Stimulated activated CD8-positive, alpha-beta memory T cell treated with anti-CD3 and anti-CD28 coated beads, Interleukin-12 subunit alpha, Interleukin-12 subunit beta, amount 100 ng/mL, for 1 hour (primary cell): ENCODE data around the gene KNDC1.
"Not testable (repeated sequence)": the region's sequence is repeated elsewhere in the genome, so short reads cannot be mapped to it uniquely, and the experiment has no call there.

Source experiments
- DNase-seq: peaks from one replicate; pipeline ENCODE4 v3.0.0-alpha.2; 2020; ENCODE audit warnings: low read depth

KNDC1 gene

DNA sequence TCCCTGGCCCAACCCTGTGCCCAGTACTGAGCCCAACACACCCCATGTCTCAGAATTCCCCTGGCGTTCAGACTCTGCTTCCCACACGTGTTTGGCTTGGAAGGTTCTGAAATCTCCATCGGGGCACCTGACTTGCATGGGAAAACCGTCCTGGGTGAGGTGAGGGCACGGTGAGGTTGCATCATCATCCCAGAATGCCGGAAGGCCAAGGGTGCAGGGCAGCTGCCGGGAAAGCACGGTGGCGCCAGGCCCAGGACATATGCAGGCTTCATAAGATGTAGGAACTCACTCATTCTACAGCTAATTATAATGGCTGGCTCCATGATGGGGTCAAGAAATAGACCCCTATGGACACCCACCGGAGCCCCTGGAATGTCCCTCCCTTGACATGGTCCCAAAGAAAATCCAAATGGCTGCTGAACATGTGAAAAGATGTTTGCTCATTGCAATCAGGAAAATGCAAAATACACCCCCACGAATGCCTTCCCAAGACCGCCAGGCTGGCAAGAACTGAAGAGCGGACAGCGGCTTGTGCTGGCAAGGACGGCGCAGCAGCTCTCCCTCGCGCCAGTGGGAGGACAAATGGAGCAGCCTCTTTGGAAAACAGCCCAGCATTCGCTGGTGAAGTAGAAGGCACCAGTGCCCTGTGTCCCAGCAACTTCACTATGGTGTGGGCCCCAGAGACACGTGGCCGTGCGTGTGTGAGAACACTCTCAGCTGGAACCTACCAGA is 2.3 kb downstream of the KNDC1 start:
- DNase-seq = no peak

DNA sequence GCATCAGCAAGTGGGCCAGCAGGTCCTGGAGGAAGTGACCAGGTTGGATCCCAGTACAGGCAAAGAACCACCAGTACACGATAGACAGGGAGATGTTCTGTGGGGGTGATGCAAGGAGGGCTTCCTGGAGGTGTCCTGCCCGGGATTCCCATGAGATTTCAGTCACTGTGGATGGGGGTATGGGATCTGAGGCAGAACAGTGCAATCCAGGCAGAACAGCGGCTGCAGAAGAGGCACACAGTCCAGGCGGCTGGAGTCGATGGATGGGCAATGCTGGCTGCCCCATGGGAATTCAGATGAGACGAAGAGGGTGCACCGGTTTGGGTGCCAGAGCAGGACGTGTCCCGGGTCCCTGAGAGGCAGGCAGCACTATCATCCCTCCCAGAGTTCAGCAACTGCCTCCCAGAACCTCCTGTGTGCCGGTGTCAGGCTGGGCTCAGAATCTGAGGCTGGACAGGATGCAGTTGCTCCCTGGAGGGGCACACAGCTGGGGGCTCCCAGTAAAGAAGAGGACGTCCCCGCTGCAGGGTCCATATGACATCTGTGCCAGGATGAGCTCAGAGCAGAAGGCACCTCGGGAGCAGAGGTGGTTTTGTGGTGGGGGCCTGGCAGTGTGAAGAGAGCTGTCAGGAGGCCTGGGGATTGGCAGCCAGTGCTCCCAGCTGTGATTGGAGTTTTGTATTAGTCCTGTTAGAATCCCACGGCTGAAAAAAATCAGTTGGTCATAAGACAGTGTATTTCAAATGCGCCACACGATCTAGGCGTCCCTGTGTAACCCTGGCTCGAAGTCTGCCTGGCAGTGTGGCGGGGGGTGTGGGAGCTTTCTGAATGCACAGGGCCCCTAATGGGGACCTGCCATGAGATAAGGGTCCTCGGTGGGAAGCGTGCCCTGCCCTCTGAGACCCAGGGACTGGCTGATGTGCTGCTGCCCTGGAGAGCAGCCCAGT is 3.2 kb downstream of the KNDC1 start:
- no peak for DNase-seq

DNA sequence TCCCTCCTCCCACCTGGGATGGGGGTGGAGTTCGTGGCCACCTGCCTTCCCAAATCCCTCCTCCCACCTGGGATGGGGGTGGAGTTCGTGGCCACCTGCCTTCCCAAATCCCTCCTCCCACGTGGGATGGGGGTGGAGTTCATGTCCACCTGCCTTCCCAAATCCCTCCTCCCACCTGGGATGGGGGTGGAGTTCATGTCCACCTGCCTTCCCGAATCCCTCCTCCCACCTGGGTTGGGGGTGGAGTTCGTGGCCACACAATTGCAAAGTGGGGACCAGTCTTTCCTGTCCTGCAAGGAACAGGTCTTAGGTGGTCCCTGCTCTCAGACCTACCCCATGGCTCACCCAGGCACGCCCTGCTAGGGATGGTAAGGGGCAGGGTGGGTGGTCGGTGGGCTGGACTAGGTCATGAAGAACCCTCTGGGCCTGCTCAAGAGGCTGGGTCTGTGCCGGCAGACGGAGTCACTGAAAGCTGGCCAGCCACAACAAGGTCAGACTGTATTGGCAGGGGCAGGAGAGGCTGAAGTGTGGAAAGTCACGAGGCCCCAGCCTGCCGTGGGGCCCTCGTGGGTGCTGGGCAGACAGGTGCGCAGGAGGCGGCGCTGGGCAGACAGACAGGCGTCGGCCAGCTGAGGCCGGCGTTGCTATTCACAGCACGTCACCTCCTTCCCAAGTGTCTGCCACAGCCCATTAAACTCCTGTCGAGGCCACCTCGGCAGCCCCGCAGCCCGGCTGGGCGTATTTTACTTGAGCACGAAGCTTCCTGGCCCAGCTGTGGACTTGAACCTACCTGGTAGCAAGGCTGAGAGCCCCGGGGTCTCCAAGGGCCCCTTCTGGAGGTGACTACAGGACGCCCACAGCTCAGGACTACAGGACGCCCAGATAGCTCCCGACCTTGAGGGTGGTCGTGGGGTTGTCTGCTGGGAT is 4.1 kb downstream of the KNDC1 start:
- no peak for DNase-seq

DNA sequence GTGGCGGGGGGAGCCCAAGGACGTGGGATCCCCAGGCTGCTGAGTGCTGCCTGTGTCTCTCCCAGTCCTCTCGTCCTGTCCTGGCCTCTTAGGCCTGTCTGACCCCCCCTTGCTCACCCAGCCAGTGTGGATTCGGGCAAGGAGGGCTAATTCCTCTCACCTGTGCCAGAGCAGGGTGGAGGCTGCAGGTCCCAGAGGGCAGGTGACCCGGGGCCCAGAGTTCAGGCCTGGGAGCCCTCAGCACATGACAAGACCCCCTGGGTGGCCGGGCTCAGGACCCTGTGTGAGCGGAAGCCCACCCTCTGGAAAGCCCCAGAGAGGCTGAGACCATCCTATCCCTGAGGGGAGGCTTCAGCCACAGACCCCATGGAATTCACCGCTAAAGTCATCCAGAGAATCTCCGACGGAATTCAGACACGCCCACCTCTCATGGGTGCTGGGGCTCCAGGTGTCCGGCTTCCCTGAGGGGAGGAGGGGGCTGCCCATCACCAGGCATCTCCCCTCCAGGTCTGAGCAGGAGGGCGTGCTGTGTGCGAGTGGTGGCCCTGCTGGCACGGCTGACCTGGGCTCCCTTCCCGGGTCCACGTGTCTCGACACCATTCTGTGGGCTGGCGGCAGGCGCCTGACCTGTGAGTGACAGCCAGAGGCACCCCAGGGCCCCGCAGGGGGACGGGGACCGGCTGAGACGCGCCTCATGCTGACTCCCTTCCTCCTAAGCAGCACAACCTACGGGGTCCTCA is 5.0 kb downstream of the KNDC1 start:
- DNase-seq = no peak

DNA sequence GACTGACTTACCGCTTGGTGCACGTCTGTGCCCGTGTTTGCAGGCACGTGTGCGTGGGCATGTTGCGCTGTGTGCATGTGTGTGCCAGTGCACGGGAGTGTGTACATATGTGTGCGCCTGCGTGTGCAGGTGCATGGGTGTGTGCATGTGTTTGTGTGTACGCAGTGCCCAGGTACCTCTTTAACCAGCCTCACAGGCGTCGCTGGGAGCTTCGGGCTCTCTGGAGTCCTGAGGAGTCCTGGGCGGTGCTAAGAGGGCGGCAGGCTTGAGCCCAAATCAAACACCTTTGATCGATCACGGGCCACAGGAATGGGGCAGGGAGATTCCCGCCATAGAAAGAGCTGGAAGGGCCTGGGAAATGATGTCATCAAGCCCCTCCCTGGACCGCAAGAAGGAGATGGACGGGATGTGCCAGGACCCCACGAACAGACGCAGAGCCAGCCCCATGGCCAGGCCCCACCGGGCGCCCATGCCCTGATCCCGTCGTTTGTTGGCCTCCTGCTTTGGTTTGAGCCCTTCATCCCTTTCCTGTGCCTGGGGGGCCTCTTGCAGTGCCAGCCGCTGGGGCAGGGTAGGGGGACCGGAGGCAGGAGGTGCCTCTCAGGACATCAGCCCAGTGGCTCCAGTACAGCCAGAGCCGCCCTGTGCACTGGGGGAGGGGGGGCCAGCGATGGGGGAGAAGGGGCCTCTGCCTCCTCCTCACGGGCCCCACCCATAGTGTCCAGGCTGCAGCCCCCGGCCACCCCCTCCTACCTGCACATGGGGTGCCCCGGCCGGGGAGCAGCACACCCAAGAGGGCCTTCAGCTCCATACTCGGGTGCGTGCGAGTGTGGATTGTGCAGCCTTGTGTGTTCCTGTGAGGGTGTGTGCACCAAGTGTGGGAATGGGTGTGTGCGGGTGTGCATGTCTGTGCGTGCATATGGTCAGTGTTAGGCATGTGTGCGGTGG is 5.8 kb downstream of the KNDC1 start:
- no peak for DNase-seq

DNA sequence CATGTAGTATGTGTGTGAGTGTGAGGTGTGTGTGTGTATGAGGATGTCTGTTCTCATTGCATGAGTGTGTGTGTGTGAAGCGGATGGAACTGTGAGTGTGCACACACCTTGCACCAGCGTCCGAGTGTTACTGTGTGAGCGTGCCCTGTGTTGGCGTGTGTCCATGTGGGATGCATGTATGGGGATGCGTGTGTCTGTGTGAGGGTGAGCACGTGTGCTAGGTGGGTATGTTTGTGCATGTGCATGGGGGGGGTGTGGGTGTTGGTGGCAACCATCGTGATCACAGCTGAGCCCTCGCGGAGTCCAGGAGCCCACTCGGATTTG is 6.4 kb downstream of the KNDC1 start:
- DNase-seq = no peak

DNA sequence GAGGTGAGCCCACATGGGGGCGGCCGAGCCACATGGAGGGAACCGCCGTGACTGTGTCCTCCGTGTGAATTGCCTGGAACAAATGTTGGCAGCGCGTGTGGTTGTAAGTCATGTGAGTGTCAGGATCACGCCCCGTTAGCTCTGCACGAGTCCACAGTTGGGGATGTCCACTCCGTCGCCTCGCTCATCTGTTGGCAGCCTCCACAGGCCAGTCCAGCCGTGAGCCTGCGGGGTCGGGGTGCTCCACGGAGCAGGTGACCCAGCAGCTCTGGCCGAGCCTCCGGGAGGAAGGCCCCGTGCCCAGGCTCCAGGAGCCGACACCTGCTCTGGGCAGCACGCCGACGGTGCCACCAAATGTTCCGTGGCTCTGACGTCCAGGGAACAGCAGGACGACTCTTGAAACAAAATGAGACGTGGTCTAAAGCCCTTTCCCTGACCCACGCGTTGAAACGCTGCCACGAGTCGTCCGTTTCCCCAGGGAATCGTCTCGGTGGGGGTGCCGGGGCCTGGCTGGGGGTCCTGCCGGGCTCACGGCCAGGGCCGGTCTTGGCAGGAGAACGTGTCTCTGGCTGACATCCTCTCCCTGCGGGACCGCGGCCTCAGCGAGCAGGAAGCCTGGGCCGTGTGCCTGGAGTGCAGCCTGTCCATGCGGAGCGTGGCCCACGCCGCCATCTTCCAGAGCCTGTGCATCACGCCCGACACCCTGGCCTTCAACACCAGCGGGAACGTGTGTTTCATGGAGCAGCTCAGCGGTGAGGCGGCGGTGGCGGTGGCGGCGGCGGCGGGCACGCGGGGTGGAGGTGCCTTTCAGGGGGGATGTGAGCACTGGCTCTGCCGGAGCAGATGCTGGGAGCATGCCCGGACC is 7.0 kb downstream of the KNDC1 start:
- no peak for DNase-seq

DNA sequence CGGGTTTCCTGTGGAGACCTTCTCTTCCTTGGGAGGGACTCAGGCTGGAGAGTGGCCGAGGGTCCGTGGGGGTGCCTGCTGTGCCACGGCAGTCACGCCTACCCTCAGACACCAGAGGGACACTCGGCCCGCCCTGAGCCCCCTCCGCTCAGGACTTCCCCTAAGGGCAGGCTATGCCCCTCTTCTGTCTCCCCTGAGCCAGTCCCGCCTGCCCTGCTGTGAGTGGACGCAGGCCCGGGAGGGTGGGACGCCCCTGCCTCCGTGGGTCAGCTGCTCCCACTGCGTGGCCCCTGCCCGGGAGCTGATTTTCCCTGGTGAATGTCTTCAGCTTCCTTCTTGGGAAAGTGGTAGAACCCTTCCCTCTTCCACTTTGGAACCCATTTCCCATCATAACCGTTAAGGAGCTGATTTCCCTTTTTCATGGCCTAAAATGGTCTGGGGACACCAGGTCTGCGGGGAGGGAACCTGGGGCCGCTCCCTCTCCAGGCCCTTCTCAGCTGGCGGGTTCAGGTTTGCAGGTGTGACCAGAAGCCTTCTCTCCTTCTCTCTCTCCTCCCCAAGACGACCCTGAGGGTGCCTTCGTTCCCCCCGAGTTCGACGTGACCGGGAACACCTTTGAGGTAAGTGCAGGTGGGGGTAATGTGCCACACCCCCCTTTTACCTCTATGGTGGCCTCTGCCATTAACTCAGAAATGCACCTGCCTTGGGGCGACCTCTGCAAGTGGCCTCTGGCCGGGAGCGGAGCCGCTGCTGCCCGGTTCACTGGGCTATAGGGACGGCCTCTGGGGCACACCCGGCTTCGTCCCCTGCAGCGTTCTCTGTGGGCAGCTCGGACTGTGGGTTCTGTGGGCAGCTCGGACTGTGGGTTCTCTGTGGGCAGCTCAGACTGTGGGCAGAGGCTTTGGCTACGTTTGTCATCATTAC is 7.9 kb downstream of the KNDC1 start:
- DNase-seq = no peak

DNA sequence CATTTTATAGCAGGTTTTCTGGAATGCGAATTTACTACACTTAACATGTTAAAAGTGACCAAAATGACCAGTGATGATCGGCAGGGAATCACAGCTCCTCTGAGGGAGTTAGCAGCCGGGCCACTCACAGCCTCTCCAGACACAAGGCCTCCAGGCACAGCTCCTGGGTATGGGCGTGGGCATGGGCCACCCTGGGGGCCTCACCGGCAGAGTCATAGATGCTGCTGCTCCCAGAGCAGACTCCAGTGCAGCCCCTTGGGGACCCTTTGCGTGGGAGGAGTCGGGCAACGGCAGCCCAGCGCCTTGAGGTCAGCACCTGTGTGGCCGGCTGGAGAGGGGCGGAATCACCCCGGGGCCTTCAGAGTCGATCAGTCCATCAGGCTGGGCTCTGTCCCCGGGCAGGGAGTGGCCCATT is 8.6 kb downstream of the KNDC1 start:
- no peak for DNase-seq

DNA sequence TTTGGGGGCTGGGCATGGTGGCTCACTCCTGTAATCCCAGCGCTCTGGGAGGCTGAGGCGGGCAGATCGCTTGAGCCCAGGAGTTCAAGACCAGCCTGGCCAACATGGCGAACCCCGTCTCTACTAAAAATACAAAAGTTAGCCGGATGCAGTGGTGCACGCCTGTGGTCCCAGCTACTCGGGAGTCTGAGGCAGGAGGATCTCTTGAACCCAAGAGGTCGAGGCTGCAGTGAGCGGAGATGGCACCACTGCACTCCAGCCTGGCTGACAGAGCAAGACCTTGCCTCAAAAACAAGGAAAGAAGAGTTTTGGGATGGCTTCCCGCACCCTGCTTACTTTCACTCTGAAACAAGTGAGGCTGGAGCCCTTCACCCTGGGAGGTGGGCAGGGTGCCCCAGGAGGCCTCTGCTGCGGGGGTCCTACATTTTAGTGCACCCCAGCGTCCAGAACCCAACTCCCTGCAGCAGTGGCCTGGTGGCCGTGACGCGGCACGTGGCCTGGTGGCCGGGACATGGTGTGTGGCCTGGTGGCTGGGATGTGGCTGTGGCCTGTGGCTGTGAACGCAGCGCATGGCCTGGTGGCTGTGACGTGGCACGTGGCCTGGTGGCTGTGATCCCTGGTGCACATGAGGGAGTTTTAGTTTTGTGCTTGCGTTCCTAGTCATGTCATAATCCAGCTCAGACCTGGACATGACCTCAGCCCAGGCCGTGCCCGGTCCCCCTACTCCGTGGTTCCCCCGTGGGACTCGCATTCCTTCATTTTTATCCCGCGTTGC is 9.3 kb downstream of the KNDC1 start:
- DNase-seq = no peak

DNA sequence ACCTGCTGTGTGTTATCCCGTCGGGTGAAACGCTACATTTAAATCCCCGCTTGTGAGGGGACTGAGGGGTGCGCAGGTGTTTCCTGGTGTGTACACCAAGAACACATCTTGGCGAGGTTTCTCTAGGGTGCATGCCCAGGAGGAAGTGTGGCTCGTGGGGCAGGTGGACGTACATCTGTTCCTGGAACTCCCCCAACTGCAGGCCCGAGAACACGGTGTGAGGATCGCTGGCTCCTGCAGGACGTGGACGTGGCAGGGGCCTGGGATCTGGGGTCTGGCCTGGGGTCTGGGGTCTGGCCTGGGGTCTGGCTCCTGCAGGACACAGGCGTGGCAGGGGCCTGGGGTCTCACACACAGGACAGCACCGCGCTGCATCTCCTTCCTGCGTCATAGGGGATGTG is 10.1 kb downstream of the KNDC1 start:
- no peak for DNase-seq

DNA sequence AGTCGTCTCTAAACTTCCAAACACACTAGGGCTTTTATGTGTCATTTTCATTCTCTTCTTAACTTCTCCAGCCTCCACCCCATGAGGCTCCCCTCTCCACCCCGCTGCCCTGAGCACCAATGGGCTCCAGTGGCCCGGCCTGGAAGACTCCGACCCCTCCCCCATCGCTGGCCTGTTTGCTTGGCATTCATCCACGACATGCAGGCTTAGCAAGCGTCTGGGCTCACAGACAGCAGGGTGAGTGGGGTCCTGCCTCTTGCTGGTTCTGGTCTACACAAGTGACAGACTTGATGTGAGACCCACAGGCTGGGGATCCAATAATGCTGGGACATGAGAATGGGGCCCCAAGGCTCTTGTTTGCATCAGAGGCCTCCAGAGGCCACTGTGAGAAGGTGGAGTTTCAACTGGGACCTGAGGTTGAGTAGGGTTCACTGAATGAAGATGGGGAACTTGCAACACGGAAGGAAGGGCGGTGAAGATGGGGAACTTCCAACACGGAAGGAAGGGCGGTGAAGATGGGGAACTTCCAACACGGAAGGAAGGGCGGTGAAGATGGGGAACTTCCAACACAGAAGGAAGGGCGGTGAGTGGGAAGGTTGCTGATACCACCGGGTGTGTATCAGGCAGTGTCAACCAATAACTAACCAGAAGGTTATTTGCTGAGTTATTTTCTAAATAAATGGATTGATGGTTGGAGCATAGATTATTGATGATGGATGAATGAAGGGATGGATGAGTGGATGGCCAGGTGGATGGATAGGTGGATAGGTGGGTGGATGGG is 14.0 kb downstream of the KNDC1 start:
- DNase-seq = no peak

DNA sequence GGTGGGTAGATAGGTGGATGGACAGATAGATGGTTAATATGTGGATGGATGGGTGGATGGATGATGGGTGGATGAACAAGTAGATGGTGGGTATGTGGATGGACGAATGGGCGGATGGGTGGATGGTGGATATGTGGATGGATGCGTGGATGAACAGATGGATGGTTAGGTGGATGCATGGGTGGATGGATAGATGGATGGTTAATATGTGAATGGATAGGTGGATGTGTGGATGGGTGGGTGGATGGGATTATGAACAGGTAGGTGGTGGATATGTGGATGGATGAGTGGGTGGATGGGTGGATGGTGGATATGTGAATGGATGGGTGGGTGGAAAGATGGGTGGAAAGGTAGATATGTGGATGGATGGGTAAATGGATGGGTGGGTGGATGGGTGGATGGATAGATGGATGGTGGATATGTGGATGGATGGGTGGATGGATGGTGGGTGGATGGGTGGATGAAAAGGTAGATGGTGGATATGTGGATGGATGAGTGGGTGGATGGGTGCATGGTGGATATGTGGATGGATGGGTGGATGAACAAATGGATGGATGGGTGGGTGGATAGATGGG is 14.8 kb downstream of the KNDC1 start:
- no peak for DNase-seq

DNA sequence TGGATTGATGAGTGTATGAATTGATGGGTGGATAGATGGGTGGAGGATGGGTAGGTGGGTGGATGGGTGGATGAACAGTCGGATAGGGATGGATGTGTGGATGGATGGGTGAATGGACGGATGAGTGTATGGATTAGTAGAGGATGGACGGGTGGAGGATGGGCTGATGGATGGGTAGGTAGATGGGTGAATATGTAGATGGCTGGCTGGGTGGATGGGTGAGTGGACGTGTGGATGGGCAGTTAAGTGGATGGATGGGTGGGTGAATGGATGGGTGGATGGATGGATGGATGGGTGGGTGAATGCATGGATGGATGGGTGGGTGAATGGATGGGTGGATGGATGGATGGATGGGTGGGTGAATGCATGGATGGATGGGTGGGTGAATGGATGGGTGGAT is 15.6 kb downstream of the KNDC1 start:
- DNase-seq = not testable (repeated sequence)

DNA sequence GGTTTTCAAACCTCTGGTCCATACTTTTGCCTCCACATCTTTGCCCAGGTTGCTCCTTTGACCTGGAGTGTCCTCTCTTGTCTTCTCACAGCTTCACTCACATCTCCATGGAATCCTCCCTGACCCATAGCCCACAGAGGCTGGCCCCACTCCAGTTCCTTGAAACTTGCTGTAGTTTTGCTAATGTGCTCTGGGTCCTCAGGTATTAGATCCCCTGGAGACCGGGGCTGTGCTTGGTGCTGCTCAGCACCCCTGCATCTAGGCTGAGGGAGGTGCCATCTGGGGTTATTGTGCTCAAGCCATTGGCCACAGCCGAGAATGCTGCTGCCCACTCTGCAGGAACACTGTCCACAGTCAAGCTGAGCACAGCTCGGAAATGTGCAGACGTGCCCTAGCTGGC is 16.5 kb downstream of the KNDC1 start:
- DNase-seq = no peak

DNA sequence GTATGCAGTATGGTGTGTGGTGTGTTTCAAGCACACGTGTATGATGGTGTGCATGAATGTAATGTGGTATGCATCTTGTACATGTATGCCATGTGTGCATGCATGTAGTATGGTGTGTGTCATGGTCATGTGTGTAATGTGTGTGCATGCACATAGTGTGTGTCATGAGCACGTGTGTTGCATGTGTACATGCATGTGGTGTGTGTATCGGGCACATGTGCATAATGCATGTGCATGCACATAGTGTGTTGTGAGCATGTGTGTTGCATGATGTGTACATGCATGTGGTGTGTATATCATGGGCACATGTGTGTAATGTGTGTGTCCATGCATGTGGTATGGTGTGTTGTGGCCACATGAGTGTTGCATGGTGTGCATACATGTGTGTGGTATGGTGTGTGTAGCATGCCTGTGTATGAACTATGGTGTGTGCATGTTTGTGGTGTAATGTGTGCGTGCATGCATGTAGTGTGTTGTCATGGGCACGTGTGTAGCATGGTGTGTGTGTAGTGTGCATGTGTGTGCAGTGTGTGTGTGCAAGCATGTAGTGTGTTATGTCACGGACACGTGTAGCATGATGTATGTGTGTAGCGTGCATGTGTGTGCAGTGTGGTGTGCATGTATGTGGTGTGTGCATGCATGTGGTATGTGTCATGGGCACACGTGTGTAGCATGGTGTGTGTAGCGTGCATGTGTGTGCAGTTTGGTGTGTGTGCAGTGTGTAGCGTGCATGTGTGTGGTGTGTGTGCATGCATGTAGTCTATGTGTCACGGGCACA is 17.6 kb downstream of the KNDC1 start:
- no peak for DNase-seq
